Right ventricle myocardium superior (tissue), 1 donor: ENCODE results near the gene HEATR1. TPM values are rescaled to one million over a fixed set of nuclear protein-coding genes. Genes with fewer than 3 reads are reported as not detected.
"Not testable (repeated sequence)": the region's sequence is repeated elsewhere in the genome, so short reads cannot be mapped to it uniquely, and the experiment has no call there.

Experiments
- ATAC-seq: fragments of 200-7000 bp; cut with Tn5 transposase; one replicate; pipeline ENCODE4 v1.9.1; 2020; ENCODE audit warnings: mild to moderate bottlenecking; ENCODE audit not compliant: poor library complexity
- DNase-seq: peaks from one replicate; pipeline ENCODE4 v3.0.0-alpha.2; 2020
- intact Hi-C: fragments of 100-400 bp; cut with DNase I; formaldehyde crosslinking; loops from one replicate; pipeline ENCODE4 v1.11.2; 2022
- long read RNA-seq: library from polyadenylated mRNA; unstranded; transcript quantifications from one replicate; pipeline ENCODE4 v2.0.0, GENCODE V29; 2021
- total RNA-seq: library from RNA; stranded (reverse); fragmentation: NEBNext Ultra II Directional; extraction: Animal tissue kit (Norgen Biotek cat#: 25700); gene quantifications from one replicate; pipeline ENCODE4 v1.2.1, GENCODE V29; 2021
- donor health status: DM: no; HTN: yes; CAD: no; lungs with severe emphysema.

HEATR1 gene
- 9.2 TPM for total RNA-seq
- long read RNA-seq, partial matches to known transcripts = 1 of 1 reads
- long read RNA-seq, other reads (novel, unspliced or antisense) = 0 of 1 reads

- DNase-seq (peak; percentile 95), ATAC-seq (peak; percentile 98)
- intact Hi-C loops = no loop called here
Measured at GRCh38 chr1:236603991-236604904, at the start of gene HEATR1. TSS of gene HEATR1 (minus strand) at chr1:236604516. CDS start at chr1:236604095, 421 bp downstream.

GRCh38 chr1:236645016-236645680 is 40.8 kb upstream of the HEATR1 start:
- DNase-seq (no peak), ATAC-seq (no peak)
- intact Hi-C loops = no loop called here

- intact Hi-C loops = no loop called here
- no peak for DNase-seq
- no peak for ATAC-seq
Measured at GRCh38 chr1:236642763-236643162, 38.4 kb upstream of the HEATR1 start.

GRCh38 chr1:236639686-236640085 is 35.4 kb upstream of the HEATR1 start:
- DNase-seq (no peak), ATAC-seq (peak; percentile 92)
- intact Hi-C loops = no loop called here

- ATAC-seq = peak; percentile 81
- intact Hi-C loops = no loop called here
- no peak for DNase-seq
Measured at GRCh38 chr1:236638945-236639344, 34.6 kb upstream of the HEATR1 start.

- ATAC-seq (no peak), DNase-seq (no peak)
- intact Hi-C loops = no loop called here
Measured at GRCh38 chr1:236636017-236636416, 31.7 kb upstream of the HEATR1 start.

- intact Hi-C loops = no loop called here
- no peak for DNase-seq
- no peak for ATAC-seq
Measured at GRCh38 chr1:236627727-236628408, 23.6 kb upstream of the HEATR1 start.

- DNase-seq (no peak), ATAC-seq (no peak)
- intact Hi-C loops = no loop called here
Measured at GRCh38 chr1:236623371-236624166, 19.3 kb upstream of the HEATR1 start.

GRCh38 chr1:236622407-236622806 is 18.1 kb upstream of the HEATR1 start:
- no peak for DNase-seq
- ATAC-seq = no peak
- intact Hi-C loops = no loop called here

- ATAC-seq (peak; percentile 62), DNase-seq (no peak)
- intact Hi-C loops = loop anchor here (10.0 kb wide), 1 partner anchor 65 kb away; the partner anchor contains the start of gene ACTN2
Measured at GRCh38 chr1:236619398-236619797, 15.1 kb upstream of the HEATR1 start.

GRCh38 chr1:236618507-236618906 is 14.2 kb upstream of the HEATR1 start:
- DNase-seq (no peak), ATAC-seq (peak; percentile 56)
- intact Hi-C loops = loop anchor here (10.0 kb wide), 1 partner anchor 66 kb away; the partner anchor contains the start of gene ACTN2

- intact Hi-C loops = loop anchor here (10.0 kb wide), 1 partner anchor 69 kb away; the partner anchor contains the start of gene ACTN2
- DNase-seq = no peak
- ATAC-seq = peak; percentile 32
Measured at GRCh38 chr1:236615399-236616148, 11.3 kb upstream of the HEATR1 start.

GRCh38 chr1:236612349-236612748 is 8.0 kb upstream of the HEATR1 start:
- intact Hi-C loops = loop anchor here (10.0 kb wide), 1 partner anchor 72 kb away; the partner anchor contains the start of gene ACTN2
- ATAC-seq (no peak), DNase-seq (no peak)

GRCh38 chr1:236608930-236609726 is 4.8 kb upstream of the HEATR1 start:
- DNase-seq = peak; percentile 56
- peak; percentile 28 for ATAC-seq
- intact Hi-C loops = no loop called here

- intact Hi-C loops, ATAC-seq, DNase-seq: not testable (repeated sequence)
Measured at GRCh38 chr1:236607597-236607996, 3.3 kb upstream of the HEATR1 start.

GRCh38 chr1:236604905-236605806 is 840 bp upstream of the HEATR1 start:
- DNase-seq (no peak), ATAC-seq (no peak)
- intact Hi-C loops = no loop called here
